Fibroblast of skin of left biceps (primary cell): ENCODE measurements around the gene ARHGAP42.
"Not testable (repeated sequence)": the region's sequence is repeated elsewhere in the genome, so short reads cannot be mapped to it uniquely, and the experiment has no call there.

Source experiments
- DNase-seq, 2 experiments: peaks; one replicate each; pipeline ENCODE4 v3.0.0-alpha.2; 2013; ENCODE audit warnings: low read depth in 2 of 2

The ARHGAP42 gene

GRCh38 chr11:100687054-100687629 lies at the start of gene ARHGAP42:
Gene ARHGAP42, plus strand, starts transcription at chr11:100687288. Its CDS starts 391 bp downstream, at chr11:100687679.
- DNase-seq, result no peak

GRCh38 chr11:100637706-100638105 lies 49.4 kb upstream of the ARHGAP42 start:
- no peak for DNase-seq

- DNase-seq, result no peak
Observed at GRCh38 chr11:100638648-100639047, 48.4 kb upstream of the ARHGAP42 start.

- no peak for DNase-seq
Observed at GRCh38 chr11:100639140-100639539, 47.9 kb upstream of the ARHGAP42 start.

DNA sequence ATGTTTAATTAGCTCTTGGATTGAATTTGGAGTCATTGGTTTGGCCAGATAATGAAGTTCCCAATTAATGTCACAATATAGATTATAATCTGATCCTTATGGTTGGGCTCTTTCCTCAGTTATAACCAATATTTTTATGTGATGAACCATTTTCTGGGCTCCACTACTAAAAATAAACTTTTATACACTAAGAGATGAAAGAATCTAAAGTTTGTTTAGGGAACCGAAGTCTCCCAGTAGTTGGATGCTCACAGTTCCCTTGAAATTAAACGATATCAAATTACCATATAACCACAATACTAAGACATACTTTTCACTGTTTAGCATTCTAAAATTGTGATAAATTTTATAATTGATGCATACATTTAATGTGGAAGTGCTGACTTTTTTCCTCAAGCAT lies 47.0 kb upstream of the ARHGAP42 start:
- no peak for DNase-seq

DNA sequence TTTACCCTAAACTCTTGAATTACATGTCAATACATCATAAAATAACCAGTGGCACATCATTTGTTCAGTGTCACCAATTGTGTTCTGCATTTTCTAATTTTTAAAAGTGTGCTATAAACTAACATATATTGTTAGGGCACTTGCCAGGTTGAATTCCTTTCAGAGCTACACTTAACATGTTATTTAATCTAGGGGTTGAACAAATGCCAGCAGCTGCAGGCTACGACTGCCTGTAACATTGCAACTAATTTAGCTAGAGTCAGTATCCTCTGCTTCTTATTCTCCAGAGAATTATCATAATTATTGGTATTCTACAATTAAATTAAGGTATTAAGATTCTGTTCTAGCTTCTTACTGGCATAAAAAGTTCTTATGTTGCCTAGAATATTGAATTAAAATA lies 46.4 kb upstream of the ARHGAP42 start:
- no peak for DNase-seq

DNA sequence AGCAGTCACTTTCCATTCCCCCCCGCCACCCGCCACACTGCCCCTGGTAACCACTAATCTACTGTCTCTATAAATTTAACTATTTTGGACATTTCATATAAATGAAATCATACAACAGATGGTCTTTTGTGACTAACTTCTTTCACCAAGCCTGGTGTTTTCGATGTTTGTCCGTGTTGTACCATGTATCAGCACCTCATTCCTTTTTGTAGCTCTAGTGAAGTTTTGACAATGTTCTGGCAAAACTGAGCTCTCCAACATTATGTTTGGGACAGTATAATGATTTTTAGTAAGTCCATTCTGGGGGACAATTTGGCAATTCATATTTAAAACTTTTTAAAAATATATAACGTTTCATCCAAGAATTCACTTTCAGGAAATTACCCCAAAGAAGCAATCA lies 45.6 kb upstream of the ARHGAP42 start:
- no peak for DNase-seq

DNA sequence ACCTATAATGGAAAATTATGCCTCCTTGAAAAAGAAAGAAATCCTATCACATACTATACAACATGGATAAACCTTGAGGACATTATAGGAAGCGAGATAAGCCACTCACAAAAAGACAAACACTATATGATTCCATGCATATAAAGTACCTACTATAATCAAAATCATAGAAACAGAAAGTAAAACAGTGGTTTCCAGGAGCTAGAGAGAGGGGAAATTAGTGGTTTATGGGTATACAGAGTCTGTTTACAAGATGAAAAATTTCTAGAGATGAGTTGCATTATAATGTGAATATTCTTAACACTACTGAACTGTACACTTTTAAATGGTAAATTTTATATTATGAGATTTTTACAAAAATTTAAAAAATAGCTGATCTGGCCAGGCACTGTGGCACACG lies 40.5 kb upstream of the ARHGAP42 start:
- no peak for DNase-seq

DNA sequence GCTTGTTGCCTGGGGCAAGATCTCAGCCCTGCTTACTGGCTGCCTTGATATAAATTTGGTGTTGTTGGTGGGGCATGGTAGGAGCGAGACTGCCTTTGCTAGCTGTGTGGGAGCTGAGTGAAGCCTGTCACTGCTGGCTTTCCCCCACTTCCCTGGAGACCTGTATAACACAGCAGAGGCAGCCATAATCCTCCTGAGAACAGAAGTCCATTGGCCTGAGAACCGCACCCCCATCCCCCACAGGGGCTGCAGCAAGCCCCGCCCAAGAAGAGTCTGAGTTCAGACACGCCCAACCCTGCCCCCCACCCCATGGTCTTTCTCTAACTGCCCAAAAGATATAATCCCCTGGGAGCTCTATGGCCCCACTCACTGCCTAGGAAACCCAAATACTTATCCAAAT lies 39.2 kb upstream of the ARHGAP42 start:
- no peak for DNase-seq

DNA sequence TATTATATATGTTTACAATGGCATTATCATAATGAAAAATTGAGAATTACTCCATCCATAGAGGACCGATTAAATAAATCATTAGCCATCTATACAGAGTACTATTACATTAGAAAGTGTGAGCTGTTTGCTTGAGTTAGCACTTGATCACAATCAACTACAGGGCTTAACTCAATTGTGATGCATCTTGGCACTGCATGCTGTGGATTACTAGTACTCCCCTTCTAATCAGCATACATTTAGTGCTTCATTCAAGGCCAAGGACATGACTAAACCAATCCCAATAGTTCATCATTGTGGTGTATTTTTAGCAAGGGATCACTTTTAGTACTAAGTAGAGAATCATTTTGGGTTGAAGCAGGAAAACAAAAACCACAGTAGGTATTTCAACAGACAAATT lies 23.5 kb upstream of the ARHGAP42 start:
- DNase-seq, result no peak

DNA sequence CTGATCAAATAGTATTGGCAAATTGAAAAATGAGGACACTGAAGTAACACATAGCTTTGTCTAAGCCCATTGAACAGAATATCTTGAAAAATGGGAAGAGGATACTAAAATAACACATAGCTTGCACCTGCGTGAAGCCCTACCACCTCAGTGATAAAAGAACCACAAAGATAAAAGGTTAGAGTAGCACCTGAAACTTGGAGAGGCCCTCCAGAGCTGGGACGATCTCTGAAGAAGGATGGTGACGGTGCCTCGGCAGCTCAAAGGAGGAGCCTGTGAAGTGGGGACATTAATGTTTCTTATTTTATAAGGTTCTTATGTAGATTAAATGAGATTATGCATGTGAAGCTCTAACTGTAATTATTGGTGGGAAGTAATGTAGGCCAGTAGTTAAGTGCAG lies 23.1 kb upstream of the ARHGAP42 start:
- DNase-seq, result no peak

GRCh38 chr11:100666816-100667215 lies 20.3 kb upstream of the ARHGAP42 start:
- DNase-seq, result not testable (repeated sequence)

DNA sequence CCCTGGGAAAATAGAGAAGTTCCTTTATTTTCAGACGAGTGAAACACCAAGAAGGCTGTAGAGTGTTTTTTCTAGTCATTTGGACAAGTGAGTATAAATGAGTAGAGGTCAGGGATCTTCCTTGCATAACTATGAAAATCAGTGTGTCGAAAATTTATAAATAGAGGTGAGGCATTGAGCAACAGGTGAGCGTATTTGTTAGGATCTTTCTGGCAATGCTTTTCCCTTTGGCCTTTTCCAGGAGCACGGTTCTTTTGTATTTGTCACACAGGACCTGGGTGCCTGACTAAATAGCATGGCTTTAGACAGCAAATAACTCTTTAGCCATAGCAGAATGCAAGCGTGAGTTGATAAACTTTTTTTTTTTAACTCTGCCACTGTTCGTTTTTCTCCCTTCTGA lies 19.6 kb upstream of the ARHGAP42 start:
- no peak for DNase-seq

GRCh38 chr11:100670140-100670539 lies 16.9 kb upstream of the ARHGAP42 start:
- DNase-seq, result no peak

GRCh38 chr11:100671471-100671870 lies 15.6 kb upstream of the ARHGAP42 start:
- no peak for DNase-seq

DNA sequence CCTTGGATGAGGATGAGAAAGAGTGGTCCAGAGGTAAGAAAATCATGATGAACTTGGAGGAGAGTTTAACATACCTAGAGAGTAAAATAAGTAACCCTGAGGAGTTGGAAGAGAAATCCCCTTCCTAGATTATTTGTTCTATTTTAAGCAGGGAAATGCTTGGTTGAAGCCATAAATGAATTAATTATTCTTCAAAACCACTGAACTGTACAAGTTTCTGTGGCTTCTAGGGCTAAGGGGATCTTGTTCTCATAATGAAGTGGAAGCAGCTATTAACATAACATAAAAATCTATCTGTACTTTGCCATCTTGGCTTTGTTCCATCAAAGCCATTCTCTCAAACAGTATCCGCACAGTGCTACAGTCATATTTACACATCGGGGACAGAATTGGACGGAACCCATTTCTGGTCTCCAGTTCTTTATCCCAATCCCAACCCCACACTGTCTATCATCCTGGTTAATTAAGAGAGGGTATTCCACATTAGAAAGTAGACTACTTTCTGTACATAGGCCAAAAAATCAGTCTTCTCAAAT lies 14.5 kb upstream of the ARHGAP42 start:
- DNase-seq, result no peak

GRCh38 chr11:100673063-100673462 lies 14.0 kb upstream of the ARHGAP42 start:
- DNase-seq, result no peak

DNA sequence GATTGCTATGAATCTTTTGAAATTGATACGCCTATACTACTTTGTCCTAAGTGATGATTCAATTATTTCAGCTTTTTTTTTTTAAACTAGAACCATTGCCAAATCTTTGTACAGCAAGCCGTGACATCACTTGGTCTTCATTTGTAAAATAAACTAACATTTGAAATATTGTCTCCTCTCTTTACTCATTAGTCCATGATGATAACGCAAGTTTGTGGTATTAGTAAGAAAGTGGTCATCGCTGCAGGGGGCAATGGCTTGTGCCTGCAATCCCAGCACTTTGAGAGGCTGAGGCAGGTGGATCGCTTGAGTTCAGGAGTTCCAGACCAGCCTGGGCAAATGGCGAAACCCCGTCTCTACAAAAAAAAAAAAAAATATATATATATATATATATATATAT lies 12.9 kb upstream of the ARHGAP42 start:
- DNase-seq, result no peak

- no peak for DNase-seq
Observed at GRCh38 chr11:100675115-100675650, 11.9 kb upstream of the ARHGAP42 start.

DNA sequence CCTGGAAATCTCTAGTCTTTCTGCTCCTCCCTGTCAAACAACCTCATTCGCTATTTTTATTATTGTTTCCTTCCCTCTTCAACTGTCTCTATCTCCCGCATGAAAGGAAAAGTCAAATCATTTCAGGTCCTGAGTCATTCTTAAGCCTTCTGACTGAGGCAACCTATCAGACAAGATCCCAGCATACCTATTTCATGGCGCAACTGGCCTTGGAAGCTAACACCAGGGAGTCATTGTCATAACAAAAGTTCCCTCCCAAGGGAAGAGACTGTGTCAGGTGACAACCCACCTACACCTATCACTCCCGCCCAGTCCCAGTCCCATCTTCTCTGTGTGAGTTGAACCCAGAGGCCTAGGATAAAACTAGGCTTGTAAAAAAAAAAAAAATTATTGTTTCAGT lies 10.2 kb upstream of the ARHGAP42 start:
- no peak for DNase-seq

GRCh38 chr11:100677796-100678195 lies 9.3 kb upstream of the ARHGAP42 start:
- DNase-seq, result no peak

DNA sequence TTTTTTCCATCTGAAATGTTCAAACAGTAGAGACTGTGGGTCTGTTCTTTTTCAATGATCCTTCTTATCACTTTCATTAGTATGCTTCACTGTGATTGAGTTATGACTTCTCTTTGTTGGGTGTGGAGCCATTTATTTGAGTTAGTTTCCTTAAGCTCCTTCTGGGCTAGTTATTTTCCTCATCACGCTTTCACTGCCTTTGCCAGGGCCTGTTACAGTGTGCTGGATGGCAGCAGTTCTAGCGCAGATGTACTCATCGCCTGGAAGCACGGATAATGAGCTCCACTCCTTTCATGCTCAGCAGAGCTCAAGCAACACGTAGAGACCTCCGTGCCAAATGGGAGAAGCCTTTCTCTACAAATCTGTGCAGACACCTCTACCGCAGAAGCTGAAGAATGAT lies 7.0 kb upstream of the ARHGAP42 start:
- DNase-seq, result no peak

DNA sequence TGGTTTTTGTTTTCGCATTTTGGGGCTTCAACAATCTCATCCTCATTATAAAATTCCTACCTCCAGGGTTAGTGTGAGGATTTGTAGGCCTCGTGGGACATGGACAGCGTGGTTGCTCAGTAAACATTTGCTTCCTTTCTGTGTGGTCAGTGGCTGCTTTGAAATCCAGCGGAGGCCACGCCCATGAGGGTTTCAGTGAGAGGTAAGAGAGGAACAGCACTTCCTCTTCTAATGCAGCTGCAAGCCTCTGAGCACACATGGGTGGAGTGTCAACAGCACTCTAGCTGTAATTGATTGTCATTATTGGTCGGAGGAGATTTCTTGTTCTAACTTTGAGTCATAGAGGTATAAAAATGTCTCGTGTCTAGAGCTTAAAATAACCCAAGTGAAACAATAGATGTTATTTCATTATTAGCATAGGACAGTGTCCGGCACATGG lies 6.0 kb upstream of the ARHGAP42 start:
- no peak for DNase-seq
